HG02623 (cell line): ENCODE measurements around the gene TLX3.
"Not testable (repeated sequence)": the region's sequence is repeated elsewhere in the genome, so short reads cannot be mapped to it uniquely, and the experiment has no call there.

Experiments
- ATAC-seq: cut with Tn5 transposase; IDR thresholded peaks from one replicate; pipeline ENCODE4 v1.9.1; 2021; ENCODE audit warnings: moderate library complexity; ENCODE audit not compliant: unreplicated experiment

Gene TLX3

DNA sequence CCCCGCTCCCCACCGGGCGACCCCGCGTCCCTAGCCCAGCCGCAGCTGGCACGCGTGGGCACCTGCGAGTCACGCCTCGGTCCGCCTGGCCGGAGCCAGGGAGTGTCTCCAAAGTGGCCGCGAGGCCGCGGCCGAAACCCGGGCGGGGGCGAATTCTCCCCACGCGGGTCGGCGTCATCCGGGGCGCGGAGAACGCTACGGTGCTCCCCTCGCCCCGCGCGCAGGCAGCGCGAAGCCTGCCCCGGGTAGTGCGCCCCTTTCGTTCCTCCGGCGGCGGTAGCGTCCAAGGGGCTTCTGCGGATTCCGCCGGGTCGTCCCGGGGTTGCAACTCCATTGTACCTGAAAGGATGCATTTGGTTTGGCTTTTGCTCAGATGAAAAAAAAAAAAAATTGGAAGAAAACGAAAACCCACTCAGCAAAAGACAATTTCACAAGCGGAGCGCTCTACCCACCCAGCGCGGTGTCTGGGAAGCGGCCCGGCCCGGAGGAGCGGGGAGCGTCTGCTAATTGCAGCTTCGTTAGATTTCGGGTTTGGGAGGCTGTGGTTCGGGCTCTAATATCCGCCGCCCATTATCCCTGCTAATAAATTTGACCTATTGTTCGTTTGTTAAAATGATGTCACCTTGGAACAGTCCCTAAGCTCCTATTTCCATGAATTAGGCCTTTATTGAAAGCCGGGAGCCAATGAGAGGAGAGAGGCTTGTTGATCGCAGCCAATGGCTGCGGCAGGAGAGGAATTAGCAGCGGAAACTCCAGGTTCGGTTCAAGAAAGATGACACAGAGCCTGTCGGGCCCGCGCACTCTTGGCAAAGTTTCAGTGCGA lies at the start of gene TLX3:
TLX3 (plus strand) TSS at position 796 of the 823 bp plus-strand sequence. CDS start 118 bp downstream, outside the sequence.
- no peak for ATAC-seq

GRCh38 chr5:171261361-171261760 lies 47.7 kb upstream of the TLX3 start:
- ATAC-seq: no peak

DNA sequence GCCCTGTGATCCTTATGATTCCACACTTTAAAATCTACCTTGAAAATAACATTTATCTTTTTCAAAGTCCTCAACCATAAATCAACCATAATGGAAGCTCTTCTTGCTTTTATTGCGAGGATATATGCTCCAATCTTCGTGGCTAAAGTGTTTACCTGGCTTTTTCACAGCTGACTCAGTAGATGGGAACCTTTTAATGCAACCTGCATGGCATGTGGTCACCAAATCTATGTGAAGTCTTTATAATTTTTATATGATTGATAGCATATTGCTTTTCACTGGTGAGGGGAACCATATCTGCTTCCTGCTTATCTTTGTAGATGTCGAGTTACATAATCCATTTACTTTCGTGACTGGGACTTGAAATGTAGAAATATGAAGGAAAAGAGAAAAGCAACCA lies 47.1 kb upstream of the TLX3 start:
- ATAC-seq: no peak

DNA sequence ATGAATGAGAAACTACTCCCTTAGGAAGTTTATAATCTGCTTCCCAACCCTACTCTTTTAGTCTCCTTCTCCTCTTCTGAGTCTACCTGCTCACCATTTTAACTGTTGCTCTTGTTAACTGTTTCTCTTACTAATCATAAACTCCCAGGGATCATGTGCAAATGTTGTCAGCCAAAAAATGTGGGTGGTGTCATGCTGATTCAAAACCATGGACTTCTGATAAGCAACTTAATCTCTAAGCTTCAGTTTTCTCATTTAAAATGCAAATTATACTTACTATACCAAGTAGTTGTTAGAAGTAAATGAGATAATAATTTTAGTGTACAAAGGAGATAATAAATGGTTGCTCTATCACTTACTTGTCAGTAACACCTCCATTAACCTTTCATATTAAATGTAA lies 45.9 kb upstream of the TLX3 start:
- ATAC-seq: no peak

DNA sequence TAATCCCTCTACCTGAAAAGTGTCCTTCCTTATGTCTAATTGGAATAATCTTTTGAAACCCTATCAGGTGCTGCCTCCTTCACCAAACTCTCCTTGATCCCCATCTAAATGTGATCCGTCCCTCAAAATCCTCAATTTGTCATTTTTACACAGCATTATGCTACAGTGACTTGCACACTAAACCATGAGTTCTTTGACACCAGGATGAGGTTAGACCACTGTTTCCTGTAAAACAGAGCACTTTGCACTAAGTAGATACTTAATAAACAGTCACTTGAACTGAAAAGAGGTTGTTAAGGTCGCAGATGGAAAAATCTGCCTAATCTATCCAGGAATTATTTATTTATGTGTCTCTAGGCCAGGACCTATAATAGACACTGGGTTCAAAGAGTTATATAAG lies 44.2 kb upstream of the TLX3 start:
- ATAC-seq: no peak

- no peak for ATAC-seq
Measured at GRCh38 chr5:171268700-171269620, 40.1 kb upstream of the TLX3 start.

DNA sequence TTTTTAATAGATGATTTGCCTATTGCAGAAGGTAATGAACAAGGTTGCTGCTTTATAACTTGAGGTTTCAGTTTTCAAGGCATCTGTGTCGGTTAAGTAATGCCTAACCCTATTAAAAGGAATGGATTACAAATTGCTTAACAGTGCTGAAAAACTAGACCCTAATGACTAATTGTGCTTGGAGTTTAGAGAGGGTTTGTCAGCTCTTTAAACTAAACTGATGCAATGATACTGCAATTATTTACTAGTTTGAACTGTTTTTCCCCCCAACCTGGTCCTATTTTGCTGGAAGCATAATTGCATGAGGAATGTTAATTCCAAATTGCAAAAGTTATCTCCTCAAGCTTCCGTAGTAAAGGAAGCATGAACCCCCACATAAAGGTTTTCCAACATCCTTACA lies 39.3 kb upstream of the TLX3 start:
- no peak for ATAC-seq

DNA sequence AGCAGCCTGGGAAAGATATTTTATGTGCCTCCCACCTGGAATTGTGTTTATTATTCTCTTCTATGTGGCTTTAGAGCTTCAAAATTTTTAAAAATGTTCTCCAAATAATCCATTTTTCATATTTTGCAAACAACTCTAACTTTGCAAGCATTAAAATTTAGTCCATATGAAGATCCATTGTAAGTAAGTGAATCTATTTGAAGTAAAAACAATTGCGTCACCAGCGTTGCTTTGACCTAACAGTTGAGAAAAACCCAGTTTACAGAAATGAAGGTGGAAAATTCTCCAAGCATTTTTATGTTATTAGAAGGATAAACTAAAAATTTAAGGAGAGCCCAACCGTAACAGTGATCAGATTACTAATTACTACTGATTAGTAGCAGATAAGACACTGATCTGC lies 38.9 kb upstream of the TLX3 start:
- ATAC-seq: no peak

DNA sequence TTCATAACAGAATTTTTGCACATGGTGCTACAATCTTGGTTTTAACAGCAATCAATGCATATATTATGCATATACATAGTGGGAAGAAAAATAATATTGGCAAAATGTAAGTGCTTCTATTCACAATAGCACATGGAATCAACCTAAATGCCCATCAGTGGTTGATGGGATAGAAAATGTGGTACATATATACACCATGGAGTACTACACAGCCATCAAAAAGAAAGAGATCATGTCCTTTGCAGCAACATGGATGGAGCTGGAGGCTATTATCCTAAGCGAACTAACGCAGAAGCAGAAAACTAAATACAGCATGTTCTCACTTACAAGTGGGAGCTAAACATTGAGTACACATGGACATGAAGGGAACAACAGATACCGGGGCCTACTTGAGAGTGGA lies 37.2 kb upstream of the TLX3 start:
- no peak for ATAC-seq

- no peak for ATAC-seq
Measured at GRCh38 chr5:171272996-171273970, 35.8 kb upstream of the TLX3 start.

DNA sequence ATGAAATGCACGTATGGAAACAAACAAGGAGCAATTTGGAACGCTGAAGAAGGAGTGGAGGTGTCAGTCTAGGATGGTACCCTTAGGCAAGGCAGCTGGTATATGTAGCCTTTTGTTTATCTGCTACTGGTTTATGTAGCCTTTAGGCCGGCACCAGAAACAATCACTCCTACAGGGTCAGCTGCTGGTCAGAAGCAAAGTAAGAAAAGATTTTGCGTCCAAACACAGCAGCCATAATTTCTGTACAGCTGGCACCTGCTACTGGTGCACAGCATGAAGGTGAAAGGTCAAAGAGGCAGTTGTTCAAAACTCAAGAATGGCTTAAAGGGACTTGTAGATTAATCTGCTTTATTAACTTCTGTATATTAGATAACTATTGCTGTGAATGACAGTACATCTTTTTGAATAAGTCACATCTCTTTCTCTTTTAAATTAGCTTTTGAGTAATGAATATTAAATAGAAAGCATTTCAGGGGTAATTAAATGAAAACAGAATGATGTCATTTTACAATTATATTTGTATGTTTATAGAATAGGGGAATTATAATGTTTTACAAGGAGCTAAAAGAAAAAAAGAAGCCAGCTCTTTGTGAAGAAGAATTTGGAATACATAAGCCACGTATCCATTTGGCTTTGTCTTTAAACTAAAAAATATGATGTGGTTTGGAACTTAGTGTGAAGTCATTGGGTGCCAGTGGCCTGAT lies 33.1 kb upstream of the TLX3 start:
- no peak for ATAC-seq

DNA sequence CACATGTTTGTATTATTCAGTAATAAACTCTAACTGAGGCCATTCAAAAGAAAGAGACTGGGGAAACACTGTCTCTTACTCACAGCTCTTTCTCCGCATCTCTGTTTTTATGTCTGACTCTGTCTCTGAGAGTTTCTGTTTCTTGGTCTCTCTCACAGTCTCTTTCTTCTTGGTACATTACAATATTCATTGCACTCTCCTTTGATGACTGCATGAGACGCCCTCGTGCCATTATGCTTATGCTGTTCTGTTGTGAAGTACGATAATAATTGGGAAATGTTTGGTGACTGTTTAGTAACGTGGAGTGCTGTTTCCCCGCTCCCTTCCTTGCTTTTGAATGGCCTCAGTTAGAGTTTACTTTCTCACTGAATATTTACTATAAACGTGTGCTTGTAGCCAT lies 25.3 kb upstream of the TLX3 start:
- ATAC-seq: no peak

- no peak for ATAC-seq
Measured at GRCh38 chr5:171285465-171285864, 23.6 kb upstream of the TLX3 start.

GRCh38 chr5:171288066-171288465 lies 21.0 kb upstream of the TLX3 start:
- no peak for ATAC-seq

- ATAC-seq: no peak
Measured at GRCh38 chr5:171291371-171291770, 17.7 kb upstream of the TLX3 start.

DNA sequence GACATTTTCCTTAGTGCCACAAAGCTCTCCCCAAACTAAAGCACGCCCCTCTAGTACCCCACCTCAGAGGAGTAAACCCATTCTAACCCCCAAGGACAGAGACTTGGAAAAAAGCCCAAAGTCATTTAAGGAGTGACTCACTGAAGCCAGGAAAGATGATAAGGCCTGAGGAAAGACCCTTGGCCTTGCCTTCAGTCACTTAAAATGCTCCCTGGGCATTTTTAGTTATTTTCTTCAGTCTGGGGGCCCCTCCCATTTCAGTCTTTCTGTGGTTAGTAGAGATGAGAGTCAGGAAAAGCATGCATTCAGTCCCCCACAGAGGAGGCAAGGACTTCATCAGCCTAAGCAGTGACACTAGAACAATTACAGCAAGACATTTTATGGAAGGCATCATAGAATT lies 13.7 kb upstream of the TLX3 start:
- no peak for ATAC-seq

DNA sequence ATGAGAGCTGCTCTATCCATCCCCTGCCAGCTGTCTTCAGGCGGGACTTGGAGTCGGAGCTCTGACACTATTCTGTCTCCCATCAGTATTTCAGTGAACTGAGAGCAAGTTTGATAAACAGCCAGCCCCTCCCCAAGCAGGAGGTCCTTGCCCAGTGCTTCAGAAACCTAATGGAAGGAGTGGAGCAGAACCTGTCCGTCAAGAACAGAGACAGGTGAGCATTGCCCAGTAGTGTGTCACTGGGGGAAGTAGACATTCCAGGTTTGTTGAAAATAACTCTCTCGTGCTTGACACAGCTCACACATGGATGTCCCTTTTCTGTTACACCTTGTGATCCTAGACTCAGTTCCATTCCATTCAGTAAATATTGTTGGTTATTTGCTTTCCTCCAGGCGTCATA lies 13.2 kb upstream of the TLX3 start:
- no peak for ATAC-seq

- not testable (repeated sequence) for ATAC-seq
Measured at GRCh38 chr5:171297941-171298340, 11.1 kb upstream of the TLX3 start.

- no peak for ATAC-seq
Measured at GRCh38 chr5:171299228-171299627, 9.8 kb upstream of the TLX3 start.

GRCh38 chr5:171299851-171300250 lies 9.2 kb upstream of the TLX3 start:
- no peak for ATAC-seq
